HG02973 (cell line): ENCODE results near the gene ELOVL4.

Experiments used
- ATAC-seq: cut with Tn5 transposase; IDR thresholded peaks from one replicate; pipeline ENCODE4 v1.9.1; 2021; ENCODE audit warnings: moderate library complexity; ENCODE audit not compliant: unreplicated experiment

ELOVL4 gene

DNA sequence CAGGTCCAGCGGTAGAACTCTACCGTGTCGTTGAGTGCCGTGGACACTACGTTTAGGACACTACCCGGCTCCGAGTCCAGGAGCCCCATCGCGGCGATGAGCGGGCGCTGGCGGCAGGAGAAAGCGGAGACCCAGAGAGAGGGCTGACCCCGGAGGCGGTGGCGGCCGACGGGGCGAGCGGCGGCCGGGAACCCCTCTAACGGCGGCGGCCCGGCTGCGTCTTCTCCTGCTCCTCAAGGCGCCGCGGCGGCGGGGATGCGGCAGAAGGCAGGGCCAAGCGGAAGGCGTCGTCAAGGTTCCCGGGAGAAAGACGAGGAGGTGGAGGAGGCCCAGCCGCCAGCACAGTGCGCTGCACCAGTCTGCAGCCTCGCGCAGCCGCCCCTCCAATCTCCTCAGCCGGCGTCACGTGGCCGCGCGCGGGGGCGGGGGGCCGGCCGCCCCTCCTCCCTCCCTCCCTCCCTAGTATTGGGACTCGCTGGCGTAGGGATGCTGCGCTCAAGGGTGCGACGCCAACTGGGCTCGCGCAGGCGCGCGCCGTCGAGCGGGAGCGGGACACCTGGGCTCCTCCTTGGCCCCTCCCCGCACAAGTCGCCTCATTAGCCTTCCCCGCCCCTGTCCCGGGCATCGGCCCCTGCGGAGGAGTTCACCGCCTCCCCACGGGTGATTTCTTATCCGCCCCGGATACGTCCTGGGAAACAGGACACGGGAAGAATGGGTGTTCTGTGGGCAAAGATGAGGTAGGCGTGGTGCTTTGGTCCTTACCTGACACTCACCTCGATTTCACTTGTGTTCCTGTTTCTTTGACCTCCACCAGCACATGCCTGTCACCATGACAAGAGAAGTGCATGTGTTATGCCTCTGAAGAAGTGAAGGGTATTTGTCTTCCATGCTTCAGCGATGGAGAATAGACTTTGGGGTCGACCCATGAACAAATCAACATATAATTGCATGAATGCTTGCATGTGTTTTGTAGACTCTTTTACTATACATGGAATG, at the start of gene ELOVL4:
ELOVL4 (minus strand) TSS at position 363 of the 996 bp plus-strand sequence; CDS start at position 89, 274 bp downstream.
- ATAC-seq: peak; percentile 46

DNA sequence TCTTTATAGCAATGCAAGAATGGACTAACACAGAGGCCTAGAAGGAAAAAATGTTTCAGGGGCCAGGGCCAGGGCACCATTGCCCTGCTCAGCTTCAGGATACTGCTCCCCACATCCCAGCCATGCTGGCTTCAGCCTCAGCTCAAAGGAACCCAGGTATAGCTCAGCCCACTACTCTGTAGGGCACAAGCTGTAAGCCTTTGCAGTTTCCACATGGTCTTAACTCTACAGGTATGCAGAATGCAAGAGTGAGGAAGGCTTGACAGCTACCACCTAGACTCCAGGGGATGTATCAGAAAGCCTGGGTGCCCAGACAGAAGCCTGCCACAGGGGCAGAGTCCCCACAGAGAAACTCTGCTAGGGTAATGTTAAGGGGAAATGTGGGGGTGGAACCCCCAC, 46.6 kb upstream of the ELOVL4 start:
- ATAC-seq: no peak

DNA sequence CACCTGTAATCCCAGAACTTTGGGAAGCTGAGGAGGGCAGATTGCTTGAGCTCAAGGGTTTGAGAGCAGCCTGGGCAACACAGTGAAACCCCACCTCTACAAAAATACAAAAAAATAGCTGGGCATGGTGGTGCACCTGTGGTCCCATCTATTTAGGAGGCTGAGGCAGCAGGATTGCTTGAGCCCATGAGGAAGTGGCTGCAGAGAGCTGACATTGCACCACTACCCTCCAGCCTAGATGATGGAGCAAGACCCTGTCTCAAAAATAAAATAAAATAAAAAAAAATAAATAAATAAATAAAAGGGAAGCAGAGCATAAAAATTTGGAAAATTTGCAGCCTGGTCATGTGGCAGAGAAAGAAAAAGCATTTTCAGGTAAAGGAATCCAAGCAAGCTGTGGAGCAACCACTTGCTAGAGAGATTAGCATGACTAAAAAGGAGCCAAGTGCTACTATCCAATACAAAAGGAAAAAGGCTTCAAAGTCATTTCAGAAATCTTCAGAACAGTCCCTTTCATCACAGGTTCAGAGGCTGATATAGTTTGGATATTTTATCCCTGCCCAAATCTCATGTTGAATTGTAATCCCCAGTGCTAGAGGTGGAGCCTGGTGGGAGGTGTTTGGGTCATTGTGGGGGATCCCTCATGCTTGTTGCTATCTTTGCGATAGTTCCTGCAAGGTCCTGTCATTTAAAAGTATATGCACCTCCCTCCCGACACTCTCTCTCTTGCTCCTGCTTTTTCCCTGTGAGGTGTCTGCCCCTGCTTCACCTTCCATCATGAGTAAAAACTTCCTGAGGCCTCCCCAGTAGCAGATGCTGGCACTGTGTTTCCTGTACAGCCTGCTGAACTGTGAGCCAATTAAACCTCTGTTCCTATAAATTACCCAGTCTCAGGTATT, 45.9 kb upstream of the ELOVL4 start:
- ATAC-seq: no peak

DNA sequence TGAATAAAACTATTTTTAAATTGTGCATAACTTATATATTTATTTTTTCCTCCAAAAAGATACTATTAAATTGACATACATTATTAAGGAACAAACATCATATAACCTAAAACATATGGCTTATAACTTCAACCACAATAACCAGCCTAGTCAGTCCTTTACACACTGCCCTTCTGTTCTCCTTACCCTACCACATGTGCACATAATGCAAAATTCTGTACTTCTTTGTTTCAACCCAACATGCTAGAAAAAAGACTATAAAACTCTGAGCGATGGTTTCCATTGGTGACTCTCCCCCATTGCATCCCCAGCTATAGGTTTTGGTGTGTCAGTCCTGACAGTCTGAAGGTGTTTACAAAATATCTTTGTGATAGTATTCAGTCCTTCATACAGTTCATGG, 42.3 kb upstream of the ELOVL4 start:
- no peak for ATAC-seq

DNA sequence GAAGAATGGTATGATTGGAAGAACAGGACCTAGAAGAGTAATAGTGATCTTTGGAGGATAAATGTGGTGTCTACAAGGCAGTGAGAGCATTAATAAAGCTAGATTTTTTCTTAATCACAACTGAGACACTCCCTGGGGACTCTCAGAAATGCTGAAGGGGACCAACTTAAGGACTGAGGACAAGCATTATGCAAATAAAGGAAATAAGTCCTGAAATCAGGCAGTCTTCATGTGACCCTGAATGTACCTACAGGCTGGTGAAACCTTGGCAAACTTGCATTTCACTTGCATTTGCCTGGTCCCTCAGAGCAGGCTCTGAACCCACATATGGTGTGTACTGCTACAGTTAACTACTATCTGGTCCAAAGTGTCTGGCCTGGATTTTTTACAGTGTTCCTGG, 37.8 kb upstream of the ELOVL4 start:
- no peak for ATAC-seq

DNA sequence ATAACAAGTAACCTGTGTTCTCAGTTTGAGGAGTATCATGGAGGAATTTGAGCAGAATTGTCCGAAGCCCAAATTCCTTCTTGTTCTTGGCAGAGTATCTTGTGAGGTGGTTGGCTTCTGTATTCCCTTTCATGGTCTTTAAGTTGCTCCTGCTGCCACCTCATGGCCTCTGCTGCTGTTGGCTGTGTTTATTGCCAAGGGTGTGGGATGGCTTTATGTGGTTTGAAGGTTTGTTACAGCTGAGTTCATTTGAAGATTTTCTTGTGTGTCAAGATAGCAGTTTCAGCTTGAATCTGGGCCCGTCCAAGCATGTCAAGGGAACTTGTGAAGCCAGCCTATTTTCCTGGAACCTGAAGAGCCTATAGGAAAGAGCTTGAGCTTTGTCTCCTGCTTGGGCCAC, 36.9 kb upstream of the ELOVL4 start:
- peak; percentile 45 for ATAC-seq

DNA sequence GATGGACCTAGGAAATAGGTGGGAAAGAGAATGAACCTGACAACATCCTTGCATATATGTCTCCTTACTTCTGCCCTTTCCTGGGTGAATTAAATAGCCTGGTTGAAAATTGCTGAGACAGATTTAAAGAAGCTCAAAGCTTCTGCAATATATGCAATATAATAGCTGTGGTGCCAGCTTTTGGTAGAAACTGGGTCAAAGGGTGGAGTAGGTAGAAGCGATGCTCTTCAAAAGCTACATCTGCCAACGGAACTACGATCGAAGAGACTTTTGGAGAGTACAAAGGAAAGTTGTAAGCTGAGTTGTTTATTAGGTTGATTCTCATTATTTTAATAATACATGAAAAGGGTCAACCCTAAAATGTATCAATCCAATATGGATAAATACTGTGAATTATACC, 34.3 kb upstream of the ELOVL4 start:
- ATAC-seq: no peak

DNA sequence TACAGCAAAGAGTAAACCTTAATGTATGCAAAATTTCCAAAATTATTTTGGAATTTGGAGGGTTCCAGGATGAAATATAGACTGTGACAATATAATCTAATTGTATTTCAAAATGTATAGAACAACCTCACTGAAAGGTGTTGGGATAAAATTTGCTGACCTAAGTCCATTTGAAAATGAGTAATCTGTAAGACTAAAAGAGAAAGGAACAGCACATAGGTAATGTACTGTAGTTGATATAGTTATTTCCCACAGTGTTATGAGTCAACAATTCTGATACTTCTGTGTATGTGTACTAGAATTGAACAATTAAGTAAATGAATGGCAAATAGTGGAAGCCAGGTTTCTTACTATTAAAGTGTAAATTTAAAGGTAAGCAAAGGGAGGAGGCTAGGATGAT, 23.8 kb upstream of the ELOVL4 start:
- no peak for ATAC-seq

DNA sequence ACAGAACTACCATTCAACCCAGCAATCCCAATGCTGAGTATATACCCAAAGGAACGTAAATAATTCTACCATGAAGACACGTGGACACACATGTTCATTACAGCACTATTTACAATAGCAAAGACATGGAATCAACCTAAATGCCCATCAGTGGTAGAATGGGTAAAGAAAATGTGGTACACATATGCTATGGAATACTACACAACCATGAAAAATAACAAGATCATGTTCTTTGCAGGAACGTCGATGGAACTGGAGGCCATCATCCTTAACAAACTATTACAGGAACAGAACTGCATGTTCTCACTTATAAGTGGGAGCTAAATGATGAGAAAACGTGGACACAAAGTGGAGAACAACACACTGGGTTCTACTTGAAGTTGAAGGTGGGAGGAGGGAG, 22.4 kb upstream of the ELOVL4 start:
- no peak for ATAC-seq

DNA sequence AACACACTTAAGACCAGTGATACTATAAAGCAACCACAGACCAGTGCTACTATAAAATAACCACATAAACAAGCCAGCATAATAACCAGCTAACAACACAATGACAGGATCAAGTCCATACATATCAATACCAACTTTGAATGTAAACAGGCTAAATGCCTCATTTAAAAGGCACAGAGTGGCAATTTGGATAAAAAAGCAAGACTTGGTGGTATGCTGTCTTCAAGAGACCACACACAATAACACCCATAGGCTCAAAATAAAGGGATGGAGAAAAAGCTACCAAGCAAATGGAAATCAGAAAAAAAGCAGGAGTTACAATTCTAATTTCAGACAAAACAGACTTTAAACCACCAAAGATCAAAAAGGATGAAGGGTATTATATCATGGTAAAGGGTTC, 19.8 kb upstream of the ELOVL4 start:
- ATAC-seq: no peak

DNA sequence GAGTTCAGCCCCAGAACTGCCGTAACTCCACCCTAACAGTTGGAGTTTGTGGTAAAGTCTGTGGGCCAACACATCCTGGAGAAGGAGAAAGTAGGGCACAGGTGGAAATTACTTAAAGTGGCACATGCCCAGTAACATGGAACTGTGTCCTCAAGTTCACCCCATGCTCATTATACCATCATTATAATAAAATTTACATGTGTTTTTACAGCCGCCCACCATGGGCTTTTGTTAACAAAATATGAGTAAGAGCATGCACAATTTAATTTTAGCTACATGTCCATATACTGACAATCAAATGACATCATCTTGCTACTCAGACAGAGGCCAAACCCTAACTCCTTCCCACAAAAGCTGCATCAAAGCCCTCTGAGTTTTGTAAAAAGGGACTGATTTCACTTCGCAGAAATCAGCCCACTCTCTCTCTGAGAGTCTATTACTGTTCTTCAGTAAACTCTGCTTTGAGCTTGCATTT, 17.3 kb upstream of the ELOVL4 start:
- ATAC-seq: no peak

DNA sequence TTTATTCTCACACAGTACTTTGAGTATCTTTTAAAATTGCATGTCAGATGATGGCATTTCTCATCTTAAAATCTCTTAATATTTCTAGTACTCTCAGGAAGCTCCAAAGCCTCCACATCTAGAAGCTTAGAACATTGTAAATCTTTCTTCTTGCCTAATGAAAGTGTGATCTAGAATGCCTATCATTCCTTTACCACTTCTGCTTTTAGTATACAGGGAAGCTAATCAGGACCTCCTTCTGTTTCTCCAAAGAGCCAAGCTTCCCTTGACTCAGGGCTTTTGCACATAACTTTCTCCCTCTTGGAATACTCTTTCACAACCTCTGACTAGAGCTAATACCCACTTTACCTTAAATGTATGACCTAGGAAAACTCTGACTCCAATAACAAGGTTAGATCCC, 7.5 kb upstream of the ELOVL4 start:
- no peak for ATAC-seq

DNA sequence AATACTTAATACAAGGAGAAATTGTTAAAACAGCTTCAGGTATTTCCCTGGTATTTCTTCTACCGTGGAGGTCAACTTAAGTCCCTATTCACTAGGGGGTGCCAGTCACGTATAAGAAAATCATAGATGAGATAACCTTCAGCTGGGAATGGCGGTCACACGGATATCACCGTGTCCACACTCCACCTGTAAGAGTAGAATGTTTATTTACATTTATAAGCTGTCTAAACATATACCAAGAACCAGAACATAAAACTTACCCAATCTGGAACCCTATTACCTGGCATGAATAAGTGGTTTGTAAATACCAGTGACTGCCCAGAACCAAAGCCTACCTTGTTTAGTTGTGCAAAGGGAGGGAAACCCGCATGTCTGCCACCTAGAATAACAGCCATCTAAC, 1.9 kb upstream of the ELOVL4 start:
- peak; percentile 66 for ATAC-seq

DNA sequence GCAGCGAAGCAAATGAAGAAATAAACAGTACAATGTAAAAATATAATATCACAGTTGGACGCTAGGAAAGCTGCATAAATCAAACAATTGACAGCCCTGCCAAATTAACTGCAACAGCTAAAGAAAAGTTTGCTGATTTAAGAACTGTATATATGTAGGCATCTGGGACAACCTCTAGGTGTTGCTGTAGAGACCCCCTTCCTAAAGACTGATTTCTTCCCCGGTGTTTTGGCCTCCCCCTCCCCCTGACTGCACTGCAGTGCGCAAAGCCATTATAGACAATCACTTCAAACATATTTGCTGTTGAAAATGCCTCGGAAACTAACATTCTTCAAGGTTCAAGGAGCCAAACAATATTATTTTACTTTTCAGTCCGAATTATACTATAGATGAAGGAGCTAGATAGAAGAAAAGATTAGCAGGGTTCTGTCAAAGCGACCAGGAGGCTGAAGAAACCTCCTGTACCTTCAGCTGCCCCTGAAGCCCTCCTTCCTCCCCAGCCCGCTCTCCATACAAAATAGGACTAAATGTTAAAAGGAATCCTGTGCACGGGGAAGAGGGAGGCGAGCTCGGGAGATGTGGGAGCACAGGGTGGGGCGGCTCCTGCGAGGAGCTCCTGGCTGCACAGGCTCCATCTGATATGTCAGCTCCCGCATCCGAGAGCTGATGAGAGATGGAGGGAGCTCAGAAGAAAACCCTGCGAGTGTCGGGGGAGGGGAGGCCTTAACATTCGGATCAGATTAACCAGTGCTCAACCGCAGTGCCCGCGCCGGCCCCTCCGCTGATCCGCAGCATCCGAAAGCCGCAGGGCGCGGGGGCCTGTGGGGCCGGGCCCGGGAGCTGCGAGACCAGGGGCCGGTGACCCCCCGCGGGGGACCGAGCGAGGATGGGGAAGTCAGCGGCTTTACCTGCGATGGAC, 822 bp downstream of the ELOVL4 start:
- peak; percentile 18 for ATAC-seq

DNA sequence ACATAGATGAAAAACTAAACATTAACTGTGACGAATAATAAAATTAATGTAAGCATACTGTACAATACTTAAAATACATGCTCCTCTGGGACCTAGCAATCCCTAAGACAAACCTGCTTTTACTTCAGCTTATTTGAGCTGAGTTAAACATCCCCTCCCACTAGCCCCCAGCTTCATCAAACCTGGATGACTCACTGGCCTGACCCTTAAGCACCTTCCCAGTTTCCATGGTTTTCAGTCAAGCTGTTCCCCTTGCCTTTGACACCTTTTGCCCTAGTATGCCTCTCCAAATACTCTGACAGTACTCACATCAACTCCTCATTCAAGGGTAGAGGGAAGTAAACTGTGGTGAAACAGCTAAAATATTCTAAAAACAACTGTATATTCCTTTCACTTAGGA, 4.2 kb downstream of the ELOVL4 start:
- ATAC-seq: no peak

DNA sequence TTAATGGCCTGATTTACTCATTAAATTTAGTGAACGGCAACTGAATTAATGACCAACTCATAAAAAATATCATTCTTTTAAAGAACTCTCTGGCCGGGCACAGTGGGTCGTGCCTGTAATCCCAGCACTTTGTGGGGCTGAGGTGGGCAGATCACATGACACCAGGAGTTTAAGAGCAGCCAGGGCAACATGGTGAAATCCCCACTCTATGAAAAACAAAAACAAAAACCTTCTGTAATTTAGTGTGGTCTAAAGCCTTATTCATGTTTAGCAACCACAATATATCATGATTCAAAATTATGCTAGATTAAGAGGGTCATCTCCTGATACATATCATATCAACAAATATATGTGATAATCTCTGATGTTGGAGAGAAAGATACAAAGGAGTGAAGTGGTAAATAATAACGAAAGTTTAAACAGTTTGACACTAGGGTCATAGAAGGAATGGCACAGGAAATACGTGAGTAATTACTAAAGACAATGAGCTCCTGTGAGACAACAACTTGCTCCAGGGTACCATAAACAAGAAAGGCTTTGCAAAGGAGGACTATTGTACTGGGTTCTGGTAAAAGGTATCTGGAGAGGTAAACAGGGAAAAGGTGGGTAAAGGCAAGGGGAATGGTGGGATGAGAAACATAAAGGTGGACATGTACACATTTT, 5.7 kb downstream of the ELOVL4 start:
- ATAC-seq: no peak

DNA sequence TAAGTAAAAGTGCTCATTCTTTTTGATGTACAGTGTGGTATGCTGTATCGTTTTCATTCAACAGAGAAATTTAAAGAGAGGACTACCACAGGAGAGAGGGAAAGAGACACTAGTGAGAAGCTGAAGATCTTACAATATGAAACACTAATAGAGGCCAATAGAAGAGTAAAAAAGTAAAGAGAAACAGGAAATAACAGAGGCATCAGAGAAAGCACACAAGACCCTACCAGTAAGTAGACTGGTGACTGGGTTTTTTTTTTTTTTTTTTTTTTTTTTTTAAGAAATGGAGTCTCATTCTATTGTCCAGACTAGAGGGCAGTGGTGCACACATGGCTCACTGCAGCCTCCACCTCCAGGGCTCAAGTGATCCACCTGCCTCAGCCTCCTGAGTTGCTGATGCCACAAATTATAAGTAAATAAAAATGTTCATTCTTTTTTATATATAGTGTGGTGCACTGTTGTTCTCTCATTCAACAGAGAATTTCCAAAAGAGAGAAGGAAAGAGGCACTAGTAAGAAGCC, 18.8 kb downstream of the ELOVL4 start:
- no peak for ATAC-seq

DNA sequence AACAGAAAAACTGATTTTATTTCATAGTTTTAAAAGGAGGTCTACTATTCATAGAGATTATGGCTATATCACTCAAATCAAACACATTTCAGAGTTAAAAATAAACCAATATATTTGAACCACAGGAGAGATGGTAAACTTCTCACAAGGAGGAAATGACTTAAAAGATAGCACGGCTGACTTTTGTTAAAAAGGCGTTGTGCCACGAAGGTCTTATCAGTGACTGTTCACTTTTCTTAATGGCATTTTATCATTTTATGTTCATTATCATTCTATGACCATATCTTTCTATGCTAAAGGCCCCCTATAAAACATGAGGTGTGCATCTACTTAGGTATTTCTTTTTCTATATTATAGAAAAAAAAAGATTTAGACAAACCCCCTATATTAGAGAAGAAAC, 19.6 kb downstream of the ELOVL4 start:
- ATAC-seq: no peak

DNA sequence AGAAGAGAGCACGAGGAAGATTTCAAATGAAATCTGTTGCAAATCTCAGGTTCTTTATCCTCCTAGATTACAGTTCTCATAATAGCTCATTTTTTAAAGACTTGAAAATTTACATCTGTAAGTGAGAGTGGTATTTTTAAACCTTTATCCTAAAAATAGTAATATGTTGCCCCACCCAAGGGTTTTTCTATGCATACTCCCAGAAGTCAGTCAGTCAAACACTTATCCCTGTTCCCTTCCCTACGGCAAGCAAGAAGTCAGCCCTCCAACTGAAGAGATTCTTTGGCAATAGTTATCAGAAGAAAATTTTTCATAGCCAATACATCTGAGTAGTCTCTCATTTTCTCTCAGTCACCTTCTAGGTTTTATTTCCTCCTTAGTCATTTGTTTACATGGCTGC, 24.1 kb downstream of the ELOVL4 start:
- ATAC-seq: no peak

DNA sequence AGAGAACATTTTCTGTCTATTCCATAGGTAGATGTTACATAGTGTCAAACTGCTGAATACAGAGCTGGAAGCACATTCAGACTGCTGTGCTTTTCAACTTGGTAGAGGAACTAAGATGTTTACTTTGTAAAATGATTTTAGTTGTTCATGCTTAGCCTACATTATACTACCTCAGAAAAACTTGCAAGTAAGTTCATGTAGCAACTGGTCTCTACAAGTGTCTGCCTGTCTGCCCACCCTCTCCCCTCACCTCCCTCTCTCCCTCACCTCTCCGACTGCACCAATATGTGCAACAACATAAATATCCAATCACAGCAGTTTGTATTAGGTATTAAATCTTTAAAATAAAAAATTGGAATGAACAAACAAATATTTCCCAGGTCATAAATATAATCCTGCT, 25.3 kb downstream of the ELOVL4 start:
- no peak for ATAC-seq
